Stimulated activated CD8-positive, alpha-beta memory T cell treated with anti-CD3 and anti-CD28 coated beads, Interleukin-2, amount 100 ng/mL, for 1 hour (primary cell): ENCODE data around the gene FAM53B.

Source experiments
- DNase-seq, 2 donors: peaks; one replicate each; pipeline ENCODE4 v3.0.0-alpha.2; 2020; ENCODE audit warnings: low read depth in 2 of 2

The FAM53B gene

DNA sequence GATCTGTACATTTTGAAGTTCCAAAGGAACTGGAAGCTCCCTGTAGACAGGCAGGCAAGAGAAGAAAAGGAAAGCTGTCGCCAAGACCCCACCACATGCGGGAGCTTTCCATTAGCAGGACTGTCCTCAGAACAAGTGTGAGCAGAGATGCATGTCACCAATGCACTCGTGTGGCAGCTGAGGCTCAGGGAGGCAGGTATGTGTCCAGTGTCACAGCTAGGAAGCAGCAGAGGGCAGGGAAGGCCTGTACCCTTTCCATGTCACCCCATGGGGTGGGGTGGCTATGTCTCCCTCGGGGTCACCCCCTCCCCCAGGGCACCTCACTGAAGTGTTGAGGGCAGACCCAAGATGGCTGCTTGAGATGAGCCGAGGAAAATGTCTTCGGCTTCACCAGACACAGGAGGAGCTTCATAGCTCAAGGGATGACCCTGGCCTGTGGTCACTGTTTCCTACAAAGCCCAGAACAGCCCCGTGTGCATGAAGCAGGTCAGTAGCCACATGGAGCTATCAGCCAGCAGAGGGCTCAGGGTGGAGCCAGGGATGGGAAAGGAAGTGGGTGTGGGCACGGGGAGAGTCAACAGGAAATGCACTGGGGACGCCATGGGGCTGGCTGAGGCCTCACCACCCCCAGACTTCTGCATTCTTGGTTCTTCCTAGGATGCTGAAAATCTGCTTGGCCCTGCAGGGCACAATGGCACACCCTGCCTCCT, 96.6 kb downstream of the FAM53B start:
- peak in 1 of 2 donors; percentile 46 for DNase-seq

DNA sequence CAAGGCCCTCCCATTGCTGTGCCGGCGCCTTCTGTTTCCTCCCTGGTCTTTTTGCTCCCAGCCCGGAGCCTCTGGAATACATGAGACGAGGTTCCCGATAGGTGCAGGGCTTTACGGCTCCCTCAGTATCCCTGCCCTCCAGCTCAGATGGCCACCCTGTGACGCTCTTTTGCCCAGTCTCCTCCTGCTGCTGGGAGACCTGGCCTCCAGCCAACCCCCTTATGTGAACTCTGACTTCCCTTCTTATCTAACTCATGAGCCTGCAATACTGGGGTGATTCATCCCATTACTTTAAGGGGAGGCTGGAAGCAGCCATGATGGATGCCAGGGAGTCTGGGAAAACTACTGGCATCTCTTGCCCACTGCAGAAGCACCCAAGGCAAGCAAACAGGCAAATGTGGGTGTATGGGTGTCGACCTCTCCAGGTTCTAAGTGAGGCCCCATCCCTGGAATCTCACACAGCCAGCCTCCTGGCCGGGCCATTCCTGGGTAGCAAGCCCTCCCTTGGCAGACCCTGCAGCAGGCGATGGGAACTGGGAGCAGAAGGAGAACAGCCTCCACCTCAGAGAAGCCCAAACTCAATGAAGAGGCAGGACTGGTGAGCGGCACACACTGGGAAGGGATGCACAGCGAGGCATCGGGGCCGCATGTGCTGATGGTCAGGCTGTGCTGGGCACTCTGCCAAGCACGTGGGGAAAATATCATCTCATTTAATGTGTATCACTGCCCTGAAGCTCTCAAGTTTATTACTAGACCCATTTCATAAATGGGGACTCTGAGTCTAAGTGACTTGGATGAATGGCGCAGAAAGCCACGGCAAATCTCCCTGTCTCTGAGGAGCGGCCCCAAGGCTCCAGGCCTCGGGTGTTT, 97.5 kb downstream of the FAM53B start:
- no peak for DNase-seq

GRCh38 chr10:124645467-124646095, 98.6 kb downstream of the FAM53B start:
- DNase-seq: no peak

DNA sequence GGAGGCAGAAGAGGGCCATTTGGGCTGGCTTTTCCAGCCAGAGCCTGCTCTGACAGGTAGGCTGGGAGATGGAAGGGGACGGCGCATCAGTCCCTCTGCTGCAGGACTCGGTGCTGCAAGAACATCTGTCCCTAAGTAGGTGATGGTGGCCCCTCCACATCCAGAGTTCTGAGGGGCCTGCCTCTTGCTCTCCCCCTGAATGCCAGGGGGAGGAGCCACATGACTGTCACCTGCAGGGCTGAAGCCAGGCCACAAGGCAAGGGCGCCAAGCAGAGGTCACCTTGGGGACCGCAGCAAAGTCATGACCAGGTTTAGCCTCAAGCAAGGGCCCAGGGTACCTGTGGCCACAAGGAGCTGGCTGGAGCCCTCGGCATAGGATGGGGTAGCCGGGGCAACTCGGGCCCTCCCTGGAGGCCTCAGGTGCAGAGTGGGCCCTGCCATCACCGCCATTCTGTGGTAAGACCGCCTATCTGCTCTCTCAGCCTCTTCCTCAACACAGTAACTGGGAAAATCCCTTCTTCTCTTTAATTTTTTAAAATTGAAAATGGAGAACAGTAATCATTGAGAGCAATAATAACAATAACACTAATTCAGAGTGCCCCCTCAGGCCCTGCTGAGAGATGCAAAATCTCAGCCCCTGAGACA, 99.3 kb downstream of the FAM53B start:
- DNase-seq: no peak

- no peak for DNase-seq
These were observed 99.9 kb downstream of the FAM53B start for GRCh38 chr10:124644236-124644635.

GRCh38 chr10:124643330-124644009, 100.7 kb downstream of the FAM53B start:
- DNase-seq: no peak

DNA sequence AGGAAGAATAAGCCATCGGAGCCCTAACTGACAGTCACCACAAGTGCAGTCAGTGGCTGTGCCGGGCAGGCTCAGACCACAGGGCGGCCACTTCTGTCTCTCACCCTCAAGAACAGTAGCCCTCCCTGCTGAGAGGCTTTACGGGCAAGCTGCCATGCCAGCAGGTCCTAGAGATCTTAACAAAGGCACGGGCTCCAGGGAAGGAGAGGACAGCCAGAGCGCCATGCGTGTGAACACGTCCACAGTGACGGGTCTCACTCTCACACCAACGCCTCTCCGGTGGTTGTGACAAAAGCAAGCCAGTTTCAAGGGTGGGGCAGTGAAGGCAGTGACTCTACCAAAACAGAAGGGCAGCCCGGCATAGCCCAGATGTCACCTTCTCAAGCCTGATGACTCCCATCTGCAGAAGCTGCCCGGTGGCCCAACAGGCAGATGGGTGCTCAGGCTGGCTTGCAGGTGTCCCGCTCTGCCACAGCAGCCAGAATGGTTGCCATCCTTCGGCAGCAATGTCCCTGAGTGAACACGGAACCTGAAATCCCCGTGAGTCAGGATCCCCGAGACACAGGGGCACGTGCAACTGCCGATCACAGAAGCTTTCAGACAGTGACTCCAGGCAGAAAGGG, 102.0 kb downstream of the FAM53B start:
- no peak for DNase-seq

GRCh38 chr10:124641282-124642087, 102.7 kb downstream of the FAM53B start:
- no peak for DNase-seq

DNA sequence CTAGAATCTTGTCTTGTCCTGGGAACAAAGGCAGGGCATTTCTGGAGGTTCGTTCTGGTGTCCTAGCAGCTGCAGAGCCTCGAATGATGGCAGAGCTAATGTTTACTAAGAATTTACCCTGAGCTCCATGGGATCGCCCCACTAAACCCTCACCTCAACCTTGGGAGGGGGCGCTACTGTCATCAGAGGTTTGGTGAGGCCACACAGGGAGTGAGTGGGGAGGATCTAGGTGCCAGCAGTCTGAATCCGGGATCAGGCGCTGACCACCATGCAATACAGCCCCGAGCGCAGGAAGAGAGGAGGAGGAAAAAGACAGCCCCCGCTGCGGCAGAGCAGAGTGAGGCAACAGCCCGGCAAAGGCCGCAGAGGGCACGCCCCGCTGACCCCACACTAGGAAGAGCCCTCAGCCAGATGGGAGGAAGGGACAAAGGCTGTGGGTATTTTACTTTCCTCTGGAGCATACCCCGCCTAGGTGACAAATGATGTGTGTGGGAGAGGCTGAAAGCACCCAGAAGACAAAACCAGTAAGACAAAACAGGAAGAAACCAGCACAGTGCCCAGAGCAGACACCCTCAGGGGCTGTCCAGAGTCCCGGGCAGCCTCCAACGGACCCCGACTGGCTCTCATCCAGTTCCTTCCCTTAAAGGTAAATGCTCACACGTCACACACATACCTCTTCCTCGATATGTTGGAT, 103.5 kb downstream of the FAM53B start:
- DNase-seq: no peak

GRCh38 chr10:124640056-124640455, 104.1 kb downstream of the FAM53B start:
- DNase-seq: no peak

DNA sequence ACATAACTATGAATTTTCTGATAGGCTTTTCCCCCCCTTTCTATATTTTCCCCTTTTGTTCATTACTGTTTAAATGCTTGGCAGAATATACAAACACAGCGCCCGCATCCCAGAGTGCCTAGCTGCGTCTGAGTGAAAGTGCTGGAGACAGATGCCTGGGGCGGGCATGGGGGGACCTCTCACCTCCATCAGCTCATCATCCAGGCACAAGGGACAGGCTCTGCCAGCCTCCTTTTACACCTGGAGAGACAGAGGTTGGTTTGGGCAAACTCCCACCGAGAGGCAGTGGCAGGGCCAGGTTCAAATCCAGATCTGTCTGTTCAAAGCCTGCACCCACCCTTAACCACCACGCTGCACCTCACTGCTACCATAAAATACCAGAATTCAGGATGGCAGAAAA, 104.5 kb downstream of the FAM53B start:
- DNase-seq: no peak

DNA sequence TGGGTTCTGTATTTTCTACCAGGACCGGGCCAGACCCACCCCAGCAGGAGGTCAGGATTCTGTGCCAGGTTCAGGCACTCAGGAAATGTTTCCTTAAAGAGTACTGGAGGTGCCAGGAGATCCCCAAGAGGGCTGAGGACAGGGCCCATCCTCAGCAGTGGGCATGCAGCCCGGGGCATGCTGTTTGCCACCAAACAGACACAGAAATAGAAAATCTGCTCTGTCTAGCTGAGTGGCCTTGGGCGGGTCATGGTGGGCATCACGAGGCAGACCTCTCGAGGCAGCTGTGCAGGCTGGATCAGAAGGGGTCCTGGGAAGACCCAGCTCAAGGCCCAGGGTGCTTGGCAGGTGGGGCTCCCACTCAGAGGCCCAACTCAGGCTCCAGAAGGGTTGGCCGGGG, 105.0 kb downstream of the FAM53B start:
- DNase-seq: no peak

GRCh38 chr10:124637746-124638145, 106.4 kb downstream of the FAM53B start:
- no peak for DNase-seq

DNA sequence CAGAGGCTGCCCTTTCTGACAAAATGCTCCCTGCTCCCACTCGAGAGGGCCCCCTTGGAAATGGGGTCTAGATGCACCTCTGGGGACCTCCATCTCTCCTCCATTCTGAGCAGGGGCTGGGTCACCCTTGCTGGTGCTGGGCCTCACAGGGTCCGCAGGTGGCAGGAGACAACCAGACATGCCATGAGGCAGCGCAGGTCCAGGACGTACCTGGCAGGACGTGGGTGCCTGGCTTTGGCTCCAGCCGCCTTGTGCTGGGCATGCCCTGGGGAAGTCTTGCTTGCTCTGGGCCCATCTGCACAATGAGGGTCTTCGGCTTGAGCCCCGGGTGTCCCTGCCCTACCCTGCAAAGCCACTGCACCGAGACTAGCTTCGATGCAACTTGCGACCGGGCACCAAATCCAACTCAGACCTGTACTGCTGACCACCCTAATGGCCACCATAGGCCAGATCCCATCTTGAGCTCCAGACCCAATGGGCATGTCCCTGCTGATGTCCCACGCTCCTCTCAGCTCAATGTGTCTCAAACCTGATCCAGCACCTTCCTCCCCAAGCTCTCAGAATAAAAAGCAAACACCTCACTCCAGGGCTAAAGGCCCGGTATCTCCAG, 107.0 kb downstream of the FAM53B start:
- DNase-seq: no peak

GRCh38 chr10:124636271-124636995, 107.7 kb downstream of the FAM53B start:
- DNase-seq: no peak

GRCh38 chr10:124632566-124632965, 111.6 kb downstream of the FAM53B start:
- DNase-seq: no peak

DNA sequence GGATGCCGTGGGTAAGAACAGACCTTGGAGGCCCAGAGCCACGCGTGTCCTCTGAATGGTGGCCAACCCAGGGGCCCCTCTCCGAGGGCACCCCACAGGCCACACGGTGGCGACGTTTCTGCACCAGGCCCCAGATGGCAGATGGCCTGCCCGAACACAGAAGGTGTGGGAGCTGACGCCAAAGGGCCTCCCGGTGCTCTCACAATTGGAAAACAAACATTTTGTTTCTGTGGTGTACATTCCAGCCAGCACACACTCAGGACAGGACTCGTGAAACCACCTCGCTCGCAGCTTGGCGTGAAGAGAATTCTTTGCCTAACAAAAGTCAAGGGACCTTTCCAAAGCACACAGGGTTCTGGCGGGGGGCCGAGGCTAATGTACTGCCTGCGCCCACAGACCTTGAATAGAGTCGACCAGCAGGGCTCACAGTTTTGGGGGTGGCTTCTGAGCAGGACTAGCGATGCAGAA, 112.1 kb downstream of the FAM53B start:
- no peak for DNase-seq

GRCh38 chr10:124630551-124630950, 113.6 kb downstream of the FAM53B start:
- no peak for DNase-seq
